K562 (cell line): ENCODE results near the gene WRAP53. TPM values are rescaled to one million over a fixed set of nuclear protein-coding genes. Genes with fewer than 3 reads are reported as not detected.

Experiments
- CREB3 ChIP-seq: fragments of 450-650 bp; conservative IDR thresholded peaks from 2 replicates; pipeline ENCODE4 v1.6.1; 2016; ENCODE audit warnings: missing genetic modification characterization, low read depth, mild to moderate bottlenecking, missing compliant biosample characterization, moderate library complexity
- E2F6 ChIP-seq, 2 experiments: IDR thresholded peaks; 2 replicates each; pipeline ENCODE4 v1.6.1; 2011; ENCODE audit warnings: borderline replicate concordance in 1 of 2, control low read depth in 1 of 2, low read depth in 1 of 2, low read length in 1 of 2, mild to moderate bottlenecking in 1 of 2, mixed read lengths in 1 of 2, moderate library complexity in 1 of 2; ENCODE audit not compliant: insufficient read depth in 1 of 2, insufficient read length in 1 of 2, poor library complexity in 1 of 2, severe bottlenecking in 1 of 2; ENCODE audit errors: extremely low read depth in 1 of 2
- EGR1 ChIP-seq: fragments of 450-650 bp; conservative IDR thresholded peaks from 2 replicates; pipeline ENCODE4 v1.6.1; 2017; ENCODE audit warnings: mild to moderate bottlenecking
- FUS ChIP-seq: fragments of 200-400 bp; formaldehyde crosslinking; optimal IDR thresholded peaks from 2 replicates; pipeline ENCODE3; 2017; ENCODE audit warnings: low read depth, low read length
- GTF2A2 ChIP-seq: IDR thresholded peaks from 2 replicates; pipeline ENCODE4 v1.6.1; 2016; ENCODE audit warnings: mild to moderate bottlenecking, missing genetic modification characterization, missing compliant biosample characterization
- GTF2F1 ChIP-seq: IDR thresholded peaks from 2 replicates; pipeline ENCODE4 v1.6.1; 2011; ENCODE audit warnings: low read depth, low read length, improper control_type of control experiment
- KAT7 ChIP-seq: sonication (generic); formaldehyde crosslinking; IDR thresholded peaks from 2 replicates; pipeline ENCODE4 v1.8.0; 2022; ENCODE audit warnings: missing genetic modification reagents, mild to moderate bottlenecking, borderline replicate concordance
- KDM5B ChIP-seq: fragments of 200-600 bp; sonication (generic); IDR thresholded peaks from 2 replicates; pipeline ENCODE4 v1.6.1; 2012; ENCODE audit warnings: low read depth, mild to moderate bottlenecking, moderate library complexity, low read length, control low read depth, inconsistent platforms; ENCODE audit not compliant: insufficient replicate concordance
- KLF13 ChIP-seq: fragments of 450-650 bp; IDR thresholded peaks from 2 replicates; pipeline ENCODE4 v1.6.1; 2016; ENCODE audit warnings: missing genetic modification characterization, low read depth, mild to moderate bottlenecking, missing compliant biosample characterization, moderate library complexity, borderline replicate concordance
- PCBP1 ChIP-seq: fragments of 200-400 bp; formaldehyde crosslinking; IDR thresholded peaks from 2 replicates; pipeline ENCODE4 v1.6.1; 2018; ENCODE audit warnings: mild to moderate bottlenecking, low read depth, low read length; ENCODE audit not compliant: poor library complexity, severe bottlenecking
- POU5F1 ChIP-seq: fragments of 150-350 bp; IDR thresholded peaks from 2 replicates; pipeline ENCODE4 v1.6.1; 2014; ENCODE audit warnings: borderline replicate concordance, low read length, low read depth, mild to moderate bottlenecking; ENCODE audit not compliant: partially characterized antibody
- PTTG1 ChIP-seq: fragments of 450-650 bp; IDR thresholded peaks from 2 replicates; pipeline ENCODE4 v1.6.1; 2016; ENCODE audit warnings: low read depth, mild to moderate bottlenecking, missing genetic modification characterization, missing compliant biosample characterization
- RBFOX2 ChIP-seq: fragments of 200-400 bp; formaldehyde crosslinking; IDR thresholded peaks from 2 replicates; pipeline ENCODE4 v1.6.1; 2017; ENCODE audit warnings: low read depth, mild to moderate bottlenecking, low read length, moderate library complexity
- WHSC1 ChIP-seq: IDR thresholded peaks from one replicate; pipeline ENCODE4 v1.6.1; 2012; ENCODE audit warnings: low read length, control low read depth, inconsistent platforms
- ZBTB12 ChIP-seq: fragments of 250-450 bp; sonication (Bioruptor Pico); IDR thresholded peaks from 2 replicates; pipeline ENCODE4 v1.4.0; 2020
- ZNF766 ChIP-seq: fragments of 200-800 bp; sonication (Bioruptor generic); conservative IDR thresholded peaks from 2 replicates; pipeline ENCODE4 v1.6.1; 2016; ENCODE audit warnings: missing genetic modification characterization, missing compliant biosample characterization
- polyA plus RNA-seq, 8 experiments: library from polyadenylated mRNA; depleted of rRNA in 4 of 8; stranded (reverse) in 5 of 8; unstranded in 3 of 8; fragments of >200 nt; fragmentation: Nextera tagmentation in 2 of 8; fragmentation: Illumina TruSeq in 1 of 8; extraction: Ambion mirVana in 2 of 8; extraction: Trizol in 1 of 8; gene quantifications; 2 replicates each; pipeline versions ENCODE4 v1.2.1 to v1.2.3, GENCODE V29; 2011 to 2014; ENCODE audit warnings: inconsistent platforms in 1 of 8, missing spikeins in 1 of 8
- total RNA-seq, 7 experiments: library from RNA; depleted of rRNA in 6 of 7; stranded (reverse); fragments of >200 nt in 6 of 7; fragmentation: Illumina TruSeq in 2 of 7; extraction: Trizol in 2 of 7; gene quantifications; 2 replicates each; pipeline versions ENCODE4 v1.2.1 to v1.2.3, GENCODE V29; 2011 to 2021; ENCODE audit warnings: low replicate concordance in 1 of 7
- TF ChIP-seq, protein P1 (sequence below): IDR thresholded peaks from 2 replicates; pipeline ENCODE4 v1.6.1; 2012; ENCODE audit warnings: low read depth, low read length, improper control_type of control experiment, borderline replicate concordance
- TF ChIP-seq, protein P2 (sequence below): IDR thresholded peaks from 3 replicates; pipeline ENCODE4 v1.6.1; 2011; ENCODE audit warnings: borderline replicate concordance, mild to moderate bottlenecking; ENCODE audit not compliant: insufficient read length, insufficient read depth

WRAP53 gene
- total and polyA plus RNA-seq, 9 of the 15 experiments (the other 6 are each of a cell fraction or from before 2014, with no cell fraction given): 0.72 to 18.2 (median 13.4) TPM

DNA sequence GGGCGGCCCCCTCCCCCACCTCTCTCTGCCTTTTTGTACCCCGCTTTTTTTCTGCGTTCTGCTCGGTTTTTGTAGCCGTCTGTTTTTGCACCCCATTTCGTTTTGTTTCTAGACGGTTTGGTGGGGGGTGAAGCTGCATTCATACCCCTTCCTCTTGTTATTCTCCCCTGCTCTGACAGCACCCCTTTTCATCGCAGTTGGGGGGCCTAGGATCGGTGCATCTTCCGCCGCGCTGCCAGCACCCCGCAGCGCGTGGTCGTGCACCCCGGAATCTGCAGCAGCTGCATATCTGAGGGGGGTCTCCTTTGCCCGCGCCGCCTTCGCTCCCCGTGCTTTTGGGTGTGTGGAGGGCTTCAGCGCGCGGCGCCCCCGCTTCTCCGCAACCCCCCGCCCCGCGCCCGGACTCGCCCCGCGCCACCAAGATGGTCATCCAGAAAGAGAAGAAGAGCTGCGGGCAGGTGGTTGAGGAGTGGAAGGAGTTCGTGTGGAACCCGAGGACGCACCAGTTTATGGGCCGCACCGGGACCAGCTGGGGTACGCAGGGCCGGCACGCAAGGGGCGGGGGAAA is 37.1 kb upstream of the WRAP53 start (continued):
- TF ChIP-seq ZNF766 (CRISPR knock-in tag) (no peak), KDM5B (peak; percentile 6), KLF13 (tag) (no peak), KAT7 (CRISPR knock-in tag) (no peak), PTTG1 (no peak), POU5F1 (no peak), RBFOX2 (peak; percentile 51), GTF2F1 (no peak), FUS (no peak), ZBTB12 (CRISPR knock-in tag) (no peak), E2F6 (IDR thresholded peaks at IDR 0.05; ENCODE audit: borderline replicate concordance in 1 of 2, extremely low read depth in 1 of 2, insufficient read depth in 1 of 2, insufficient read length in 1 of 2, low read depth in 1 of 2, low read length in 1 of 2, poor library complexity in 1 of 2, severe bottlenecking in 1 of 2) (peak in 1 of 2 experiments; percentile 1), EGR1 (no peak), WHSC1 (no peak), PCBP1 (no peak), GTF2A2 (peak; percentile 38; the same call in 1 of the 2 replicates), CREB3 (tag) (no peak)
- TF ChIP-seq, protein P1, sequence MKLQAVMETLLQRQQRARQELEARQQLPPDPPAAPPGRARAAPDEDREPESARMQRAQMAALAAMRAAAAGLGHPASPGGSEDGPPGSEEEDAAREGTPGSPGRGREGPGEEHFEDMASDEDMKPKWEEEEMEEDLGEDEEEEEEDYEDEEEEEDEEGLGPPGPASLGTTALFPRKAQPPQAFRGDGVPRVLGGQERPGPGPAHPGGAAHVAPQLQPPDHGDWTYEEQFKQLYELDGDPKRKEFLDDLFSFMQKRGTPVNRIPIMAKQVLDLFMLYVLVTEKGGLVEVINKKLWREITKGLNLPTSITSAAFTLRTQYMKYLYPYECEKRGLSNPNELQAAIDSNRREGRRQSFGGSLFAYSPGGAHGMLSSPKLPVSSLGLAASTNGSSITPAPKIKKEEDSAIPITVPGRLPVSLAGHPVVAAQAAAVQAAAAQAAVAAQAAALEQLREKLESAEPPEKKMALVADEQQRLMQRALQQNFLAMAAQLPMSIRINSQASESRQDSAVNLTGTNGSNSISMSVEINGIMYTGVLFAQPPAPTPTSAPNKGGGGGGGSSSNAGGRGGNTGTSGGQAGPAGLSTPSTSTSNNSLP: no peak
- TF ChIP-seq, protein P2, sequence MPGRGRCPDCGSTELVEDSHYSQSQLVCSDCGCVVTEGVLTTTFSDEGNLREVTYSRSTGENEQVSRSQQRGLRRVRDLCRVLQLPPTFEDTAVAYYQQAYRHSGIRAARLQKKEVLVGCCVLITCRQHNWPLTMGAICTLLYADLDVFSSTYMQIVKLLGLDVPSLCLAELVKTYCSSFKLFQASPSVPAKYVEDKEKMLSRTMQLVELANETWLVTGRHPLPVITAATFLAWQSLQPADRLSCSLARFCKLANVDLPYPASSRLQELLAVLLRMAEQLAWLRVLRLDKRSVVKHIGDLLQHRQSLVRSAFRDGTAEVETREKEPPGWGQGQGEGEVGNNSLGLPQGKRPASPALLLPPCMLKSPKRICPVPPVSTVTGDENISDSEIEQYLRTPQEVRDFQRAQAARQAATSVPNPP: no peak
